ENCODE data around the gene CD59.

DNA sequence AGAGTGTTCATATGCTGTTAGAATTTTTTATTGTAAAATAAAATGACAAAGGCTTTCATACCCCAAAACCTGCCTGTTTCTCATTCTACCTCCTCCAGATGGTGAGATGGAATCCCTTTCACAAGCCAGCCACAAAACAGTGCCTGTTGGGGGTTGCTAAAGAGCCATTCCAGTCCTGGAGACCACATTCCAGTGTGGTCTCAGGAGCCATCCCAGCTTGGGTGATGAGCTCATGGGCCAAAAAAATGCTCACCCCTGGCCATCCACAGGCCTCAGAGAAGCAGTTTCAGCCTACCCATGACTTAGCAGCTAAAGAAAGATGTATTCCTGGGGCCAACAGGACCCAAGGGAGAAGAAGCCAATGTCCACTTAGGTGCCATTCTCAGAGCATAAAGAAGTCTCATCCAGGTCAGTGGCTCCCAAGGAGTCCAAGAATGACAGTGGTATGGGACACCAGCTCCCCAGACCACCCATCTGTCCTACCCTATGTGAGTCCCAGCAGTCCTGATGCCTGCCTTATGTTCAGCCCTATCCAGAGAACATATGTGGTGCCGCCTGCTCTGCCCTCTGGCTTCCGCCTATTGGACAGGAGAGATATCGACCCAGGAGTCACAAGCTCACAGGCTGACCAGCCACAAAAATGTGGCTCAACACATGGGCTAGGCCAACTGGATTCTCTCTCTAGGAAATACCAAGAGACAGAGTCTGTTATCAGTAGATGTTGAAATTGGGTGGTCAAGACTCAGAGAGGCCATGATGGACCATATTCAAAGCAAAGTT, 62.0 kb downstream of the CD59 start:
- TF ChIP-seq EZH2 (IDR thresholded peaks at IDR 0.05; ENCODE audit: borderline replicate concordance) = no peak
- TF ChIP-seq, protein P1, sequence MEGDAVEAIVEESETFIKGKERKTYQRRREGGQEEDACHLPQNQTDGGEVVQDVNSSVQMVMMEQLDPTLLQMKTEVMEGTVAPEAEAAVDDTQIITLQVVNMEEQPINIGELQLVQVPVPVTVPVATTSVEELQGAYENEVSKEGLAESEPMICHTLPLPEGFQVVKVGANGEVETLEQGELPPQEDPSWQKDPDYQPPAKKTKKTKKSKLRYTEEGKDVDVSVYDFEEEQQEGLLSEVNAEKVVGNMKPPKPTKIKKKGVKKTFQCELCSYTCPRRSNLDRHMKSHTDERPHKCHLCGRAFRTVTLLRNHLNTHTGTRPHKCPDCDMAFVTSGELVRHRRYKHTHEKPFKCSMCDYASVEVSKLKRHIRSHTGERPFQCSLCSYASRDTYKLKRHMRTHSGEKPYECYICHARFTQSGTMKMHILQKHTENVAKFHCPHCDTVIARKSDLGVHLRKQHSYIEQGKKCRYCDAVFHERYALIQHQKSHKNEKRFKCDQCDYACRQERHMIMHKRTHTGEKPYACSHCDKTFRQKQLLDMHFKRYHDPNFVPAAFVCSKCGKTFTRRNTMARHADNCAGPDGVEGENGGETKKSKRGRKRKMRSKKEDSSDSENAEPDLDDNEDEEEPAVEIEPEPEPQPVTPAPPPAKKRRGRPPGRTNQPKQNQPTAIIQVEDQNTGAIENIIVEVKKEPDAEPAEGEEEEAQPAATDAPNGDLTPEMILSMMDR (IDR thresholded peaks at IDR 0.05; ENCODE audit: poor library complexity) = no peak
- TF ChIP-seq EZH2phosphoT487 (IDR thresholded peaks at IDR 0.05; ENCODE audit: low read depth, severe bottlenecking, unreplicated experiment) = no peak
